ENCODE results near the gene DLG2. TPM values are rescaled to one million over a fixed set of nuclear protein-coding genes. Genes with fewer than 3 reads are reported as not detected.

DLG2 gene
- total and polyA plus RNA-seq, 11 donors: 2.4 to 13.9 (median 7.1) TPM

- no peak overlapping the region for H3K27ac ChIP-seq
- H3K9me3 ChIP-seq: no peaks in the 10 kb centered on the region
- no peak overlapping the region for H3K4me3 ChIP-seq
- DNase-seq (no peak), ATAC-seq (no peak)
- WGBS, 4 donors: 84 to 94% (median 90%) methylated on average over 1 of the region's 1 CpG
- H3K36me3 ChIP-seq: no peaks in the 10 kb centered on the region
- no peak for TF ChIP-seq CTCF (IDR thresholded peaks at IDR 0.05)
- no peak for TF ChIP-seq POLR2A (IDR thresholded peaks at IDR 0.05)
- intact Hi-C loops (cut with DNase I): no loop called here
- no peaks in the 10 kb centered on the region for H3K4me1 ChIP-seq
- H3K27me3 ChIP-seq: no peaks in the 10 kb centered on the region
Measured at GRCh38 chr11:85299258-85299942, 327.7 kb downstream of the DLG2 start.

GRCh38 chr11:85295694-85296271, 331.4 kb downstream of the DLG2 start:
- intact Hi-C loops (cut with DNase I): no loop called here
- TF ChIP-seq POLR2A (IDR thresholded peaks at IDR 0.05) (no peak), CTCF (IDR thresholded peaks at IDR 0.05) (no peak)
- no peak overlapping the region for H3K4me3 ChIP-seq
- no peaks in the 10 kb centered on the region for H3K4me1 ChIP-seq
- DNase-seq: no peak
- no peaks in the 10 kb centered on the region for H3K36me3 ChIP-seq
- 88 to 100% (median 95%) methylated on average over 1 of the region's 1 CpG for WGBS, 4 donors
- no peaks in the 10 kb centered on the region for H3K27me3 ChIP-seq
- H3K27ac ChIP-seq: no peak overlapping the region
- H3K9me3 ChIP-seq: no peaks in the 10 kb centered on the region
- no peak for ATAC-seq

- intact Hi-C loops (cut with DNase I): no loop called here
- Histone ChIP-seq H3K9me3 (no peaks in the 10 kb centered on the region), H3K27ac (no peak overlapping the region), H3K4me3 (no peak overlapping the region), H3K36me3 (no peaks in the 10 kb centered on the region), H3K27me3 (no peaks in the 10 kb centered on the region), H3K4me1 (no peaks in the 10 kb centered on the region)
- DNase-seq (no peak), ATAC-seq (no peak)
- WGBS, 4 donors: 84 to 90% (median 86%) methylated on average over 4 of the region's 4 CpGs
- TF ChIP-seq CTCF (IDR thresholded peaks at IDR 0.05) (no peak), POLR2A (IDR thresholded peaks at IDR 0.05) (no peak)
Measured at GRCh38 chr11:85281550-85281949, 345.6 kb downstream of the DLG2 start.

GRCh38 chr11:85279267-85279666, 347.9 kb downstream of the DLG2 start:
- WGBS, 4 donors: 47 to 67% (median 51%) methylated on average over 1 of the region's 1 CpG
- no peak for DNase-seq
- no peaks in the 10 kb centered on the region for H3K36me3 ChIP-seq
- TF ChIP-seq POLR2A (IDR thresholded peaks at IDR 0.05) (no peak), CTCF (IDR thresholded peaks at IDR 0.05) (no peak)
- no peaks in the 10 kb centered on the region for H3K27me3 ChIP-seq
- intact Hi-C loops (cut with DNase I): no loop called here
- H3K27ac ChIP-seq: no peak overlapping the region
- no peaks in the 10 kb centered on the region for H3K4me1 ChIP-seq
- no peak overlapping the region for H3K4me3 ChIP-seq
- H3K9me3 ChIP-seq: peaks cover 0 to 6% (median 0%) of the 10 kb centered on the region in 12 donors
- ATAC-seq: no peak
